ENCODE results near the gene ACBD6. TPM values are rescaled to one million over a fixed set of nuclear protein-coding genes. Genes with fewer than 3 reads are reported as not detected.

Gene ACBD6
- total RNA-seq, 4 donors from 2014 or later: 33.3 to 44.0 (median 42.6) TPM

DNA sequence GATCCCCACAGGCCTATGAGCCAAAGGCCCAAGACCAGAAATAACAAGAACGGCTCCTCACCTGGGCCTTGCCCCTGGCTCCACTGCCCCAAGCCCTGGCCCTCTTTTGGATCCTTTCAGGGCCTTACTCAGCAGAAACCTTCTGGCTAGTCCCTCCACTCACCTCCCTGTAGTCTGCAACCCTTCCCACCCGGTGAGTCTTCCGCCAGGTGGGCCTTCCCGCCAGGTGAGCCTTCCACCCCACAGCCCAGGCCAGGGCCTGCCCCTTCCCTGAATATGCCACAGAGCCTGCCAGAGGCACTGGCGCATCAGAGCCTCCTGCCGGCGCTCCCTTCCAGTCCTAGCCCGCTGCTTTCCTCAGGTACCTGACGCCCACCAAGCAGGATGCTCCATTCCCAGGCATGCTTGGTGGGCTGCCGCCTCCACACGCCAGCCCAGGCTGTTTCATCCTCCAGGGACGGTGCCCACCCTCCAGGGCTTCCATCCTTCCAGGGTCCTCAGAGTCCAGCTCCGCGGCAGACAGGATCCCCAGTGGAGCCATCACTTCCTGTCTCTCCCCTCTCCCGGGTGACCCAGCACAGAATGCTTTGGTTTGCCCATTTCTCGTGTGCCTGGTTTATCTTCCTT lies 251.4 kb downstream of the ACBD6 start:
- WGBS: 89% methylated on average over 16 of the region's 16 CpGs
- Histone ChIP-seq H3K4me3 (no peak overlapping the region), H3K36me3 (no peaks in the 10 kb centered on the region), H3K27ac (replicated peaks in 1 of 4) (no peak overlapping the region), H3K4me1 (no peaks in the 10 kb centered on the region), H3K27me3 (peaks cover 0 to 66% (median 13%) of the 10 kb centered on the region in 4 donors), H3K9me3 (no peaks in the 10 kb centered on the region)
- TF ChIP-seq, protein P1, sequence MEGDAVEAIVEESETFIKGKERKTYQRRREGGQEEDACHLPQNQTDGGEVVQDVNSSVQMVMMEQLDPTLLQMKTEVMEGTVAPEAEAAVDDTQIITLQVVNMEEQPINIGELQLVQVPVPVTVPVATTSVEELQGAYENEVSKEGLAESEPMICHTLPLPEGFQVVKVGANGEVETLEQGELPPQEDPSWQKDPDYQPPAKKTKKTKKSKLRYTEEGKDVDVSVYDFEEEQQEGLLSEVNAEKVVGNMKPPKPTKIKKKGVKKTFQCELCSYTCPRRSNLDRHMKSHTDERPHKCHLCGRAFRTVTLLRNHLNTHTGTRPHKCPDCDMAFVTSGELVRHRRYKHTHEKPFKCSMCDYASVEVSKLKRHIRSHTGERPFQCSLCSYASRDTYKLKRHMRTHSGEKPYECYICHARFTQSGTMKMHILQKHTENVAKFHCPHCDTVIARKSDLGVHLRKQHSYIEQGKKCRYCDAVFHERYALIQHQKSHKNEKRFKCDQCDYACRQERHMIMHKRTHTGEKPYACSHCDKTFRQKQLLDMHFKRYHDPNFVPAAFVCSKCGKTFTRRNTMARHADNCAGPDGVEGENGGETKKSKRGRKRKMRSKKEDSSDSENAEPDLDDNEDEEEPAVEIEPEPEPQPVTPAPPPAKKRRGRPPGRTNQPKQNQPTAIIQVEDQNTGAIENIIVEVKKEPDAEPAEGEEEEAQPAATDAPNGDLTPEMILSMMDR (IDR thresholded peaks at IDR 0.05): no peak
- TF ChIP-seq POLR2AphosphoS5 (IDR thresholded peaks at IDR 0.05) (no peak), POLR2A (IDR thresholded peaks at IDR 0.05; ENCODE audit: low read depth) (no peak), EP300 (IDR thresholded peaks at IDR 0.05) (no peak)
- no peak for DNase-seq (ENCODE audit: extremely low spot score)
- intact Hi-C loops (cut with DNase I): loop anchor here (5.0 kb wide), 1 partner anchor 231 kb away; no protein-coding TSS in a partner anchor

DNA sequence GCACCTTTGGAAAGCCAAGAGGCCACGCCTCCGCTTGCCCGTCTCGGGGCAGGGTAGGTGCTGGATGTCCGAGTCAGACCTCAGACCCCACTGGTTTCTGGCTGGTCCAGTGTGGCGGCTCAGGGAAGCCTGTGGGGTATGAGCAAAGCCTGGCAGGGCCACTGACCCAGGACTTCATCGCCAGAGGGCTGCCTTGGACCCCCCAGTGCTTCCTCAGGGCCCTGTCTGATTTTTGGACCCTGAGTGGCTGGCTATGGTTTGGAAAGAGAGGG lies 251.9 kb downstream of the ACBD6 start:
- Histone ChIP-seq H3K4me3 (no peak overlapping the region), H3K4me1 (no peaks in the 10 kb centered on the region), H3K27me3 (peaks cover 0 to 66% (median 9%) of the 10 kb centered on the region in 4 donors), H3K27ac (replicated peaks in 1 of 4) (no peak overlapping the region), H3K9me3 (no peaks in the 10 kb centered on the region), H3K36me3 (no peaks in the 10 kb centered on the region)
- 100% methylated on average over 1 of the region's 7 CpGs for WGBS
- intact Hi-C loops (cut with DNase I): loop anchor here (5.0 kb wide), 1 partner anchor 232 kb away; no protein-coding TSS in a partner anchor
- no peak for DNase-seq (ENCODE audit: extremely low spot score)
- TF ChIP-seq, protein P1 (IDR thresholded peaks at IDR 0.05): no peak
- TF ChIP-seq EP300 (IDR thresholded peaks at IDR 0.05) (no peak), POLR2AphosphoS5 (IDR thresholded peaks at IDR 0.05) (no peak), POLR2A (IDR thresholded peaks at IDR 0.05; ENCODE audit: low read depth) (no peak)

DNA sequence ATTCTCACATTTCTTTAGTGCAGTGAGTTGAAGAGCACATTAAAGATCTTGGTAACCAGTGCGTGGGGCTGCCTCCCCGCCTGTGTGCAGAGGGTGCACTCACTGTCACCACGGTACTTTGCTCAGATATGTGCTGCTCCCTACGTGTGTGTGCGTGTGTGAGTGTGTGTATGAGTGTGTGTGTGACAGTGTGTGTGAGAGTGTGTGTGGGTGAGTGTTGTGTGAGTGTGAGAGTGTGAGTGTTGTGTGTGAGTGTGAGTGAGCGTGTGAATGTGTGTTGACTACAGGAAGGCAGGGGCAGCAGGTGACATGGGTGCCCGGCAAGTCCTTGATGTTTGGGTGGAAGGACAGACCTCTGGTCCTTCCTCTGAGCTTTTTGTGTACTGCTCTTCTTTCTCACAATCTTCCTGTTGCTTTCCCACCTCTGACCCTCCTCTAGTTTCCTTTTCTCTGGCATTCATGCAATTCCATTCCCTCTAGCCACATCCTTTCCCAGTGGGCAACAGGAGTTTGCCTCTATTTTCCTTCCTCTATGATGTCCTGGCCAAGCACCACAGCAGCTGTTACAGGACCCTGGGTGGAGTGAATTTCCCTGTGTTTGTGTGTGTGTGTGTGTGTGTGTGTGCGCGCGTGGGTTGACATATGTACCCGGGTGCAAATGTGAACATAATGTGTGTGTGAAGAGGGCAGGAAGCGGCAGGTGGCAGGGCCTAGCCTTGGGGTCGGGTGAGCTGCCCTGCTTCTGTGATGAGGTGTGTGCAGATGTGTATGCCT lies 252.5 kb downstream of the ACBD6 start:
- no peak for DNase-seq (ENCODE audit: extremely low spot score)
- intact Hi-C loops (cut with DNase I): loop anchor here (5.0 kb wide), 1 partner anchor 232 kb away; no protein-coding TSS in a partner anchor
- H3K4me1 ChIP-seq: no peaks in the 10 kb centered on the region
- H3K9me3 ChIP-seq: no peaks in the 10 kb centered on the region
- TF ChIP-seq POLR2A (IDR thresholded peaks at IDR 0.05; ENCODE audit: low read depth): no peak
- no peak for TF ChIP-seq EP300 (IDR thresholded peaks at IDR 0.05)
- TF ChIP-seq POLR2AphosphoS5 (IDR thresholded peaks at IDR 0.05): no peak
- TF ChIP-seq, protein P1 (IDR thresholded peaks at IDR 0.05): no peak
- H3K4me3 ChIP-seq: no peak overlapping the region
- no peaks in the 10 kb centered on the region for H3K36me3 ChIP-seq
- H3K27ac ChIP-seq (replicated peaks in 1 of 4): no peak overlapping the region
- peaks cover 0 to 66% (median 6%) of the 10 kb centered on the region in 4 donors for H3K27me3 ChIP-seq
- WGBS: 83% methylated on average over 13 of the region's 13 CpGs

DNA sequence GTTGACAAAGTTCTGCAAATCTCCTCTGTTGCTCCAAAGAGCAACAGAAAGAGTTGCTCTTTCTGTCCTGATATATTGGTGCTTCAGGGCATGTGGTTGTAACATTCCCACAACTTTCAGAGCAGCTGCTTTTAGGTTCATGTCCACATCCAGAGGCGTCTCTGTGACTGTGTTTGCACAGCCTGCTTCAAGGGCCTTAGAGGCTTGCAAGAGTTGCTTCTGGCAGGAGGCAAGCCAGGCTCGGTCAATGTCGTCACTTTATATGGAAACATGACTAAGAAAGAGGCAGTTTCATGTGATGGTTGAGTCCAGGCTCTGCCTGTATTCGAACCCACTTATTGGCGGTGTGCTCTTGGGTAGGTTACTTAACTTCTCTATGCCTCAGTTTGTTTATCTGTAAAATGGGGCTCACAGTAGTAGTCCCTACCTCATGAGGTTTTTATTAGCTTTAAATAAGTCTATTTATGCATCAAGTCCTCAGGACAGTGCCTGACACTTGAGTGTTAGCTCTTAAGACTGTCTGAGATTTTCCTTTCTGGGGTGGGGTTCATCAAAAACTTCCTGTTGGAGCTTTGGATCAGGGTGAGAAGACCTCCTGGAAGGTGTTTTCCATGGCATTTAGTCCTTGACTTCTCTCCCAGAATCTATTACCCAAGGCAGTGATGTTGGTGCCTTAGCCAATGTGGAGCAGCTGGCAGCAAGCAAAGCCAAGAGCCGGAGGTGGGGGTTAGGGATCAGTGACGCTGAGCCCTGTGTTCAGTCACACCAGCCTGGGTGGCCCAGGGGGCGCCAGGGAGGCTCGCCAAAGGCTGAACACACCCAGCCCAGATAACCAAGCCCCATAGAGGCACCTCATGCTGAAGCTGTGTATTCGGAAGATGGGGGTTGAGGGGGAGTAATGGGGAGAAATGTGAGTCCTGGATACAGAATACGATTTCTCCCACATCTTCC lies 253.4 kb downstream of the ACBD6 start:
- no peak for DNase-seq (ENCODE audit: extremely low spot score)
- 68% methylated on average over 9 of the region's 11 CpGs for WGBS
- intact Hi-C loops (cut with DNase I): no loop called here
- TF ChIP-seq POLR2AphosphoS5 (IDR thresholded peaks at IDR 0.05) (no peak), EP300 (IDR thresholded peaks at IDR 0.05) (no peak)
- TF ChIP-seq, protein P1 (IDR thresholded peaks at IDR 0.05): no peak
- Histone ChIP-seq H3K9me3 (no peaks in the 10 kb centered on the region), H3K4me1 (no peaks in the 10 kb centered on the region), H3K4me3 (no peak overlapping the region), H3K27me3 (peaks cover 0 to 66% (median 6%) of the 10 kb centered on the region in 4 donors), H3K36me3 (no peaks in the 10 kb centered on the region), H3K27ac (replicated peaks in 1 of 4) (no peak overlapping the region)
